ENCODE data around the gene VASH1.
A peak's percentile ranks its signal among the peaks of the same experiment; 100 is the strongest.
"Not testable (repeated sequence)": the region's sequence is repeated elsewhere in the genome, so short reads cannot be mapped to it uniquely, and the experiment has no call there.

The VASH1 gene

DNA sequence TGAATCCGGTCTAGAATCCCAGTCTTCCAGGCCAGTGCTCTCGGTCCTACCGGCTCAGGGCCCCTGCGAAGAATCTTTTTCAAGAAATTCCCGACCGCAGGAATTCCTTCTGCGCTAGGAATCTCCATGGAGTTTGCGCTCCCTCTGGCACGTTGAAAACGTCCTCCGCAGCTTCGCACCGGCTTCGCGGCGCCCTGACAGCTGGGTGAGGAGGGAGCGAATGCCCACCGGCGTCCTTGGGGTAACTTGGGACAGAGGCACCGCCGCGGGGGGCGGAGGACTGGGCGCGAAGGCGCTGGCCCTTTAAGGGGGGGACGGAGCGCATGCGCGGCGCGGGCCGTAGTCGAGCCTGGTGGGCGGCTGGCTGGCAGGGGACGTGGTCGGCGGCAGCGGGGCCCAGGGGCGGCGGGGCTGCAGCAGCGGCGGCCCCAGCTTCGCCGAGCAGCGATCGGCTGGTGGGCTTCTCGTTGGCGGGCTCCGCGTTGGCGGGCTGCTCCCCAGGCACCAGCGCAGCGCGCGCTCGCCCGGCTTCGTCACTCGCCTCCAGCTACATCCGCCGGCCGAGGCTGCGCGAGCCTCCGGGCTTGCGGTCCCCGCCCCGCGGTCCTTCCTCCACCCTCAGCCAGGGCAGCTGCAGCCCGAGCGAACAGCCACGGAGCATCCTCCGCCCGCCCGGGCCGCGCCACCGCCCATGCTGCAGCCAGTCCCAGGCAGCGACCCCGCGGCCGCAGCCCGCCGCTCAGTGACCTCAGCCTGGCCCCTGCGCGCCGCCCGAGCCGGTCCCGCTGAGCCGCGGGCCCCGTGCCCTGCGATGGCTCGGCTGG, at the start of gene VASH1:
Gene VASH1 (plus strand): TSS at position 333 of the 824 bp plus-strand sequence. CDS start 1,354 bp downstream, outside the sequence.
- no peak within 1 kb of the TSS for H3K27ac Mint-ChIP-seq
- H3K9me3 Mint-ChIP-seq, result no peaks in the 10 kb centered on the region
- H3K27me3 Mint-ChIP-seq, result peaks cover 41% of the 10 kb centered on the region
- H3K4me3 Mint-ChIP-seq, result peak within 1 kb of the TSS; percentile 80
- H3K36me3 Mint-ChIP-seq (ENCODE audit: low read depth), result no peaks in the 10 kb centered on the region
- H3K4me1 Mint-ChIP-seq (ENCODE audit: low read depth), result peaks cover 12% of the 10 kb centered on the region

DNA sequence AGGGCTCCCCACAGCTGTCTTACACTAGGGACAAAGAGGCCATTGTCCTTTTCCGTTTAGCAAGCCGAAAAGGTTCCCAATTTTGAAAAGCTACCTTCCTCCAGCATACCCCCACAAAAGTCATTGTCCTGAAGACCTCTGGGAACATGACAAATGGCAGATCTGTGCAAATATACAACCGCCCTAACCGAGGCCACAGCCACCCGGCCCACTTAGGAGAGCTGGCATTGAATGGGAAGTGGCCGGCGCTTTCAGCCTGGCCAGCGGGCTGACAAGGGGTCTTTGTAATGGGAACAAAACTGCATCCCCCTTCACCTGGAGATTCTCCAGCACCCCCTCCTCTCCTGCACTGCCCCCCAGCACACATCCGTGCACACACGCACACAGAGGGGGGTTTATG, 48.1 kb upstream of the VASH1 start:
- Mint-ChIP-seq H3K27ac (no peak overlapping the region), H3K27me3 (peaks cover 17% of the 10 kb centered on the region), H3K4me1 (ENCODE audit: low read depth) (no peaks in the 10 kb centered on the region), H3K9me3 (no peaks in the 10 kb centered on the region), H3K4me3 (no peak overlapping the region), H3K36me3 (ENCODE audit: low read depth) (no peaks in the 10 kb centered on the region)

DNA sequence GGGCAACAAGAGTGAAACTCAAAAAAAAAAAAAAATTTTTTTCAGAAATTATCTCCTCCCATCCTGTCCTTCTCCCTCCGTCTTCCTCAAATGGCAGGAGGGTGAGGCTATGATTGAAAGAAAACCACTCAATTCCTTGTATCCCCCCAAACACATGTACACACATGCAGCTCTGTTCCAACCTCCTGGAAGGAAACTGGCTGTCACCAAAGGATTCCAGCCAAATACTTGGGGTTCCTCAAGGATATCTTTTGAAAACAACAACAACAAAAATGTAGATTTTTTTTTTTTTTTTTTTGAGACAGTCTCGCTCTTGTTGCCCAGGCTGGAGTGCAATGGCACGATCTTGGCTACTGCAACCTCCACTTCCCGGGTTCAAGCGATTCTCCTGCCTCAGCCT, 46.8 kb upstream of the VASH1 start:
- H3K4me3 Mint-ChIP-seq, result no peak overlapping the region
- no peaks in the 10 kb centered on the region for H3K36me3 Mint-ChIP-seq (ENCODE audit: low read depth)
- peaks cover 17% of the 10 kb centered on the region for H3K27me3 Mint-ChIP-seq
- H3K9me3 Mint-ChIP-seq, result no peaks in the 10 kb centered on the region
- no peak overlapping the region for H3K27ac Mint-ChIP-seq
- no peaks in the 10 kb centered on the region for H3K4me1 Mint-ChIP-seq (ENCODE audit: low read depth)

DNA sequence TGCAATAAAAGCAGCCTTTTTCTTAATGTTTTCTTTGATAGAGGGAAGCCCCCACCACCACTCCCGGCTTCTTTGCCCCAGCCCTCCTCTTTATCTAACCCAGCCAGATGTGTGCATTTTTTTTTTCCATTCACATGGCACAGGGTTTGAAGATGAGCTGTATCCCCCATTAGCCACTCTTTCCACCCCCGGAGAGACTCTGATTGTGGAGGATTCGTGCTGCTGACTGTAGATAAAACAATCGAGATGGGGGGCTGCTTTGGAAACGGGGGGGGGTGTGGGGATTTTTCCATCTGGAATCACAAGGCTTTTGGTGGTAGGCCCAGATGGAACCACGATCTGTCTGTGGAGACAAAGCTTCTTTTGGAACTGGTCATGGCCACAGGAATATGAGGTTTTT, 46.2 kb upstream of the VASH1 start:
- Mint-ChIP-seq H3K27ac (no peak overlapping the region), H3K4me1 (ENCODE audit: low read depth) (no peaks in the 10 kb centered on the region), H3K36me3 (ENCODE audit: low read depth) (no peaks in the 10 kb centered on the region), H3K9me3 (no peaks in the 10 kb centered on the region), H3K27me3 (peaks cover 17% of the 10 kb centered on the region), H3K4me3 (no peak overlapping the region)

DNA sequence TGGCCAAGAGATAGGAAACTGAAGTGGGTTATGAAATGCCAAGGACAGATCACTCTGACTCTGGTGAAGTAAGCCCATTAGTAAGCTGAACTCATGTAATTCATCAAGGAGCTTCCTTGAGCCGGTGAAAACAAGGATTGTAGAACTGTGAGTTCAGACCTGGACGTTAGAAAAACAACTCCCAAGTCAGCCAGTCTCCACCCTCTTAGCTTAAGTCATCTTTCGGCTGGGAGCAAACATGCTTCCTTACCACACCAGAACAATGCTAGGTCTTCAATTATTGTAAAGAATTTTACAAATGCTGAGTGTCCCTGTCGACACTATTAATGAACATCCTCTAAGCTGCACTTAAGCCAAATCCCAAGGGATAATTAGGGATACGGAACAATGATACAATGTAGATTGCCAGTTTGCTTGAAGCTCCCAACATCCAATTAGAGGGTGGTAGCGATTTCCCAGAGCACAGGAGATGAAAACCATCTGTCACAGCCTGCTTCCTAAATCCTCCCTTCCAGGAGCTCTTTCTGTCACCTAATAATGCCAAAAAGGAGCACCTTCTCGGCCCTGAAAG, 45.7 kb upstream of the VASH1 start:
- Mint-ChIP-seq H3K27ac (no peak overlapping the region), H3K4me3 (no peak overlapping the region), H3K9me3 (no peaks in the 10 kb centered on the region), H3K4me1 (ENCODE audit: low read depth) (no peaks in the 10 kb centered on the region), H3K36me3 (ENCODE audit: low read depth) (no peaks in the 10 kb centered on the region), H3K27me3 (peaks cover 17% of the 10 kb centered on the region)

DNA sequence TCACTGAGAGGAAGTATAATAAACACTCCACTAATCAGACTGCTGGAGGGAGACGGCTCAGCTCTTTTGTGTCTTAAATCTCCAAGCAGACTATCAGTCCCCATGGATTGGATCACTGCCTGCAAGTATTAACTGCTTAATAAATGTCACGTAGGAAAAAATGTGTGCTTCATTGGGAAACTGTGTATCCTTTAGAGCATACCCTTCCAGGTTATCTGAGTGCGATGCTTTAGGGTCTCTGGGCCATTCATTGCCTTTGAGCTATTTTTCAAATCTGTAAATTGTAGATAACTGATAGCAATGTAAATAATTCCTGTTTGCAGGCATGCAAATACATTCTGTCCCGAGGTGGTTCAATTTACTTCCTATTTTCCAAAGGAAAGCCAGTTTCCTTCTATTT, 45.0 kb upstream of the VASH1 start:
- Mint-ChIP-seq H3K4me3 (no peak overlapping the region), H3K27ac (no peak overlapping the region), H3K27me3 (peaks cover 17% of the 10 kb centered on the region)

DNA sequence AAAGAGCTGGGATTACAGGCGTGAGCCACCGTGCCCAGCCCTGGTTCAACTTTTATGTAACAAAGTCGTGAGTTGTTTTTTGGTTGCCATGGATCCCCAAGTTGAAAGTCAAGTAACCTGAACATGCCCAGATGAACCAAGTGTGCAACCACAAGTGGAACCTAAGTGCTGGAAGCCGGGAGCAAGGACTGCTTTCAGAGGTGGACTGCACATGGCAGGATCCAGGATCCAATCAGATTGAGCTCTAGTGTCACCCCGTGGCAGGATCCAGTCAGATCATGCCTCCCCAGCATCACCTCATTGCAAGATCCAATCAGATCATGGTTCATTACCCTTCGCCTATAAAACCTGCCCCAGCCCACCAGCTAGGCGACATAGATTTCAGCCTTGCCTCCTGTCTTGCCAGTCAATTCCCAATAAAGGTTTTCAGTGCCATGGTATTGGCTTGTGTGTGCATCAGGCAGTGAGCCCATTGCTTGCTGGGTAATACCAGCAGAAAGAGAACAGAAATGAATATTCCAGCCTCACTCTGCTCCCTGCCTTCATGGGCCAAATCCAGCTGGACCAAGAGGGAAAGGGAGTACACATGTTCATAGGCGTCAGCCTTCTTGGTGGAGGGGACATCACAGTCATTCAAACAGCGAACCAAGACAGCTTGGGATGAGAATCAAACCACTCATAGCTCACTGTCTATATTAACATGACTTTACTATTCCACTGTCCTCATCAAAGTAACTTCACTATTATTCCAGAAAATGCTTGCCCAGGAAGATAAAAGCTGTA, 43.6 kb upstream of the VASH1 start:
- Mint-ChIP-seq H3K27me3 (peaks cover 20% of the 10 kb centered on the region), H3K4me3 (no peak overlapping the region), H3K36me3 (ENCODE audit: low read depth) (no peaks in the 10 kb centered on the region), H3K27ac (no peak overlapping the region), H3K4me1 (ENCODE audit: low read depth) (no peaks in the 10 kb centered on the region), H3K9me3 (no peaks in the 10 kb centered on the region)

More for the DNA sequence above, 45.0 kb upstream of the VASH1 start:
- Mint-ChIP-seq H3K9me3 (no peaks in the 10 kb centered on the region), H3K36me3 (ENCODE audit: low read depth) (no peaks in the 10 kb centered on the region), H3K4me1 (ENCODE audit: low read depth) (no peaks in the 10 kb centered on the region)

DNA sequence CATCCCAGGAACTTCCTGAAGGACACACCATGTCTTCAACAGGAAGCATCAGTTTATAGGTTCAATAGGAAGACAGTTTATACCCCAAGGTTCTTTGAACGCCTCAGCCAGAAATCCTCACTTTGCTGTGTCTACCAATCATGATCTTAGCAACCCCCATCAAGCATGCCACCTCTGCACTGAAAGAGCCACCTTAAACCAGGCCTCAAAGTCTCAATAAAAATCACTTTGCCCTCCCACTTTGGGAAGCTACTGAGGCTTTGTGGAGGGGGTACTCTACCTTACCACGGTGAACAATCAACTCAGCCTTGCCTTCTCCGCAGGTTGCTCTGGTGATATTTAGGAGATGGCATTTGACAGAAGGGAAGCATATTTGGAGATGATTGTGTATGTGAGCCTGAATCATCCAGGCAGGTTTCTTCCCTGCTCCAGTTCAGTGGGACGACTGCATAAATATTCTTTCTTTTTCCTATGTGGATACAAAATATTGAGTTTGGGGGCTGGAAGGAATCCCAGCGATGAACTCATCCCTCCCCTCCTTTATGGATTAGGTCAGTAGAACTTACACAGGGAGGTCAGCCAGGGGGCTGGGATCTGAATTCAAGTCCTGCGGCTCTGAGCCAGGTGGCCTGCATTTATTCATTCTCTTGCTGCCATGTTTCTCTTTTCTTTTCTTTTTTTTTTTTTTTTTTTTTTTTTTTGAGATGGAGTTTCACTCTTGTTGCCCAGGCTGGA, 42.8 kb upstream of the VASH1 start:
- Mint-ChIP-seq H3K4me1 (ENCODE audit: low read depth) (no peaks in the 10 kb centered on the region), H3K27ac (no peak overlapping the region), H3K4me3 (no peak overlapping the region), H3K27me3 (peaks cover 22% of the 10 kb centered on the region), H3K9me3 (no peaks in the 10 kb centered on the region), H3K36me3 (ENCODE audit: low read depth) (no peaks in the 10 kb centered on the region)

DNA sequence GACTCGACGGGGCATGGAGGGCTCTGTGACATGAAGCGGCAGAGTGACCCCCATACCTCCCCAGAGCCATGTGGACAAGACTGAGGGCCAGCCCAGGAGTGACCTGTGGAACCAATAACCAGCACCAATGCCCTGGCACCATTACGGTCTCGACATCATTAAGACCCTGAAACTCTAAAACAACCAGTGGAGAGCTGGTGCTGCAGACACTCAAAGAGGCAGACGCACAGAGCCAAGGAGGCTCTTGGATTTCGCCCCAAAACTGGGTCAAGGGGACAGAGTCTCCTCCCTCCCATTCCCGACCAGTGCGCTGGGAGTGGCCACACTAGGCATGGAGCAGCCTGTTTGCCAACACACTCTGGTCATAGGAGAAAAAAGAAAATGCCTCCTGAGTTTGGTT, 41.6 kb upstream of the VASH1 start:
- Mint-ChIP-seq H3K9me3 (no peaks in the 10 kb centered on the region), H3K4me3 (no peak overlapping the region), H3K4me1 (ENCODE audit: low read depth) (no peaks in the 10 kb centered on the region), H3K36me3 (ENCODE audit: low read depth) (no peaks in the 10 kb centered on the region), H3K27me3 (peaks cover 27% of the 10 kb centered on the region), H3K27ac (no peak overlapping the region)

DNA sequence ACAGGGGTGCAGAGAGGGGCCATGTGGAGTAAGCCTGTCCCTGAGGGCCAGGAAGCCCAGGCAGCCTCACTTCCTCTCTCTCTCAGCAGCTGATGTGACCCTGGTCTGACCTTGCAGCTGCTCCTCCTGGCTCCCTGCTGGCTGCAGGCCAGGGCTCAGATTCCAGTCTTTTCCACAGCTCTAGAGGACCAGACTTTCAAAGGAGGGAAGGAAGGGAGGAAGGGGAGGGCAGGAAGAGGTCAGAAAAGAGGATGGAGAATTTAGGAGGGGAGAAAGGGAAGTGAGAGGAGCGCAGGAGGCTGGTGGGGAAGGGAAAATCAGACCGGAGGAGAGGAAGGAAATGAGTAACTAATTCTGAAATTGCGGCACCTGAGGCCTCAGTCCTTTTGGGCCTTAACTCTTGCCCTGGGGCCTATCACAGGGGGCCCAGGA, 40.9 kb upstream of the VASH1 start:
- no peaks in the 10 kb centered on the region for H3K36me3 Mint-ChIP-seq (ENCODE audit: low read depth)
- no peaks in the 10 kb centered on the region for H3K4me1 Mint-ChIP-seq (ENCODE audit: low read depth)
- no peaks in the 10 kb centered on the region for H3K9me3 Mint-ChIP-seq
- H3K27ac Mint-ChIP-seq, result no peak overlapping the region
- H3K4me3 Mint-ChIP-seq, result no peak overlapping the region
- H3K27me3 Mint-ChIP-seq, result peaks cover 30% of the 10 kb centered on the region

DNA sequence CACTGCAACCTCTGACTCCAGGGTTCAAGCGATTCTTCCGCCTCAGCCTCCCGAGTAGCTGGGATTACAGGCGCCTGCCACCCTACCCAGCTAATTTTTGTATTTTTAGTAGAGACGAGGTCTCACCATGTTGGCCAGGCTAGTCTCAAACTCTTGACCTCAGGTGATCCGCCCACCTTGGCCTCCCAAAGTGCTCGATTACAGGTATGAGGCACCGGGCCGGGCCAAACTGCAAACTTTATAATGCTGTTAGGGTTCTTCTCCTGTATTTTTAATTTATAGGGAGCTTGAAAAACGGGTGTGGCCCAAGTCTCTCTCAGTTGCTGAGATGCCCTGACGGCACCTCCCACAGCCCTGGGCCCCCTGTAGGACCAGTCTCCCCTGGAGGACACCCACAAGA, 39.8 kb upstream of the VASH1 start:
- not testable (repeated sequence) for H3K4me3 Mint-ChIP-seq; H3K9me3 Mint-ChIP-seq; H3K36me3 Mint-ChIP-seq (ENCODE audit: low read depth); H3K27ac Mint-ChIP-seq; H3K4me1 Mint-ChIP-seq (ENCODE audit: low read depth)
- peaks cover 22% of the 10 kb centered on the region for H3K27me3 Mint-ChIP-seq

DNA sequence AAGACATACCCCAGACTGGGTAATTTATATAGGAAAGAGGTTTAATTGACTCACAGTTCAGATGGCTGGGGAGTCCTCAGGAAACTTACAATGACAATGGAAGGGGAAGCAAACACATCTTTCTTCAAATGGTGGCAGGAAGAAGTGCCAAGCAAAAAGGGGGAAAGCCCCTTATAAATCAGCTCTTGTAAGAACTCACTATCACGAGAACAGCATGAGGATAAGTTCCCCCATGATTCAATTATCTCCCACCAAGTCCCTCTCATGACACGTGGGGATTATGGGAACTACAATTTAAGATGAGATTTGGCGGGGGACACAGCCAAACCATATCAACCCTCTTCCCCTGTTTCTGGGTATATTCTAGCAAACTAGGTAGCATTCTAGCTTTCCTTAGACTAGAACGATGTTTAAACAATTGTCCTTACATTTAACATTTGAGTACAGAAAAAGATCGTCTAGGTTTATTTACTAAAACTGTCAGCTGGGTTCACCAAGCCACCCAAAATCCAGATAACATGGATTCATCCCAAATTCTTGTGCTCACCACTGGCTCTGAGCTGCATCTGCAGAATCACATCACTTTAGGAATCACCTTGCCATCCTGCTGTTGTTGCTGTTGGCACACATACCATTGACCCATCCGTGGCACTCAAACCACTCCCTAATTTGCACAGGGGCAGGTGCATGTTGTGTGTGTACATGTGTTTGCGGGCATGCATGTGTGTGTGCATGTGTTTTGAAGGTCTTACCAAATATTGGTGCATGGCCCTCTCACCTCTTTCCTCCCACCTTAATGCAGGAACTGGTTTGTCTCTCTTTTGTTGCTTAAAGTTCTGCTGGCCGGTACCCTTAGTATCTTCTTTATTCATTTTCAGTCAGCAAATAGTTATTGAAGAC, 36.4 kb upstream of the VASH1 start:
- no peaks in the 10 kb centered on the region for H3K9me3 Mint-ChIP-seq
- H3K4me3 Mint-ChIP-seq, result no peak overlapping the region
- peaks cover 29% of the 10 kb centered on the region for H3K27me3 Mint-ChIP-seq
- no peaks in the 10 kb centered on the region for H3K4me1 Mint-ChIP-seq (ENCODE audit: low read depth)
- H3K27ac Mint-ChIP-seq, result no peak overlapping the region
- H3K36me3 Mint-ChIP-seq (ENCODE audit: low read depth), result no peaks in the 10 kb centered on the region

DNA sequence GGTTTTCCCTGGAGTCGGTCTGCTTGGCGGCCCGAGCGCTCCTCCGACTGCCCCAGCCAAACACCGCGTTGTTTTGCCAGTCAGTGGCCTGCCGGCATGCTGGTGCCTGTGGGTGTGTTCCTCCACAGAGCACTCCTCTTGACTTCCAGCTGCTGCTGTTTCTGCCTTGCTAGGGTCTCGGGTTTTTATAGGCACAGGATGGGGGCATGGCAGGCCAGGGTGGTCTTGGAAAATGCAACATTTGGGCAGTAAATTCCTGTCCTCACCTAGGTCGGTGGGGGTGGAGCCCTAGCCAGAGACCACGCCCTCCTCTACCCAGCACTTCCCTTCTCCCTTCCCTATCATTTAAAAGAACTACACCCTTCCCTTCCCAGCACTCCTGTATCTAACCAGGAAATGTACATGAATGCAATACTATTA, 34.7 kb upstream of the VASH1 start:
- Mint-ChIP-seq H3K9me3 (no peaks in the 10 kb centered on the region), H3K36me3 (ENCODE audit: low read depth) (no peaks in the 10 kb centered on the region), H3K4me3 (no peak overlapping the region), H3K4me1 (ENCODE audit: low read depth) (no peaks in the 10 kb centered on the region), H3K27ac (no peak overlapping the region), H3K27me3 (peaks cover 38% of the 10 kb centered on the region)

DNA sequence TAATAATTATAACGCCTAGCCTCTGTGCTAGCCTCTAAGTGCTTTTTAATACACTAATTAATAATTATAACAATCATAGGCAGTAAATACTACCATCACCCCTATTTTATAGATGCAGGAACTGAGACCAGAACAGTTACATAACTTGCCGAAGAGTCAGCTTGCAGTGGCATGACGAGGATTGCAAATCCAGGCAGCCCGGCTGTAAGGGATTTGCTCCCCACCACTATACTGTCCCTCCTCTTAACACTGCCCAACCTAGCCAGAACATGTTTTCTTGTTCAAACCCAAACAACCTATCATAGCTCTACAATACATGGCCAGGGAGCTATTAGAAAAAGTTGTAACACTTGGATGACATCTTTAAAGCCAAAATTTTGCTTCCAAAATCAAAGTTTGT, 33.9 kb upstream of the VASH1 start:
- Mint-ChIP-seq H3K4me1 (ENCODE audit: low read depth) (no peaks in the 10 kb centered on the region), H3K4me3 (no peak overlapping the region), H3K9me3 (no peaks in the 10 kb centered on the region), H3K27me3 (peaks cover 34% of the 10 kb centered on the region), H3K36me3 (ENCODE audit: low read depth) (no peaks in the 10 kb centered on the region), H3K27ac (no peak overlapping the region)

Measured in stimulated activated naive CD8-positive, alpha-beta T cell treated with anti-CD3 and anti-CD28 coated beads, Interleukin-15, Interleukin-2, amounts not matched to agents 100 ng/mL and 50 ng/mL, for 24 hours (primary cell).